ENCODE measurements around the gene ZNF641. TPM values are rescaled to one million over a fixed set of nuclear protein-coding genes. Genes with fewer than 3 reads are reported as not detected.

ZNF641 gene
- total and polyA plus RNA-seq, 2 donors from 2014 or later: 7.7 to 23.8 TPM

DNA sequence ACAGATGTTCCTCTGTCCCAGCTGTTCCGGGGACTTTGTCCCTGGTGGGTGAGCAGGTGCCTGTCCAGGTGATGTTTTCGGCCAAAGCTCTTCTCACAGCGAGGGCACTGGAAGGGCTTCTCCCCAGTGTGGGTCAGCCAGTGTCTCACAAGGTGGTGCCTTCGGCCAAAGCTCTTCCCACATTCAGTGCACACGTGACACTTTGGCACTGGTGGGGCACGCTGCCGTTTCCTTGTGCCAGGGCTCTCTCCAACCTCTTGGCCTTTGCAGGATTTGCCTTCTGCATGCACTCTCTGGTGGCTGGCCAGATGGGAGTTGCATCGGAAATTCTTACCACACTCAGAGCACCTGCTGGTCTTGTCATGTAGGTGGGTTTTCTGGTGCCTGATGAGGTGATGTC is 7.7 kb downstream of the ZNF641 start:
- TF ChIP-seq, protein P1, sequence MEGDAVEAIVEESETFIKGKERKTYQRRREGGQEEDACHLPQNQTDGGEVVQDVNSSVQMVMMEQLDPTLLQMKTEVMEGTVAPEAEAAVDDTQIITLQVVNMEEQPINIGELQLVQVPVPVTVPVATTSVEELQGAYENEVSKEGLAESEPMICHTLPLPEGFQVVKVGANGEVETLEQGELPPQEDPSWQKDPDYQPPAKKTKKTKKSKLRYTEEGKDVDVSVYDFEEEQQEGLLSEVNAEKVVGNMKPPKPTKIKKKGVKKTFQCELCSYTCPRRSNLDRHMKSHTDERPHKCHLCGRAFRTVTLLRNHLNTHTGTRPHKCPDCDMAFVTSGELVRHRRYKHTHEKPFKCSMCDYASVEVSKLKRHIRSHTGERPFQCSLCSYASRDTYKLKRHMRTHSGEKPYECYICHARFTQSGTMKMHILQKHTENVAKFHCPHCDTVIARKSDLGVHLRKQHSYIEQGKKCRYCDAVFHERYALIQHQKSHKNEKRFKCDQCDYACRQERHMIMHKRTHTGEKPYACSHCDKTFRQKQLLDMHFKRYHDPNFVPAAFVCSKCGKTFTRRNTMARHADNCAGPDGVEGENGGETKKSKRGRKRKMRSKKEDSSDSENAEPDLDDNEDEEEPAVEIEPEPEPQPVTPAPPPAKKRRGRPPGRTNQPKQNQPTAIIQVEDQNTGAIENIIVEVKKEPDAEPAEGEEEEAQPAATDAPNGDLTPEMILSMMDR (IDR thresholded peaks at IDR 0.05; ENCODE audit: borderline replicate concordance, extremely low read depth, insufficient read depth): no peak
- FAIRE-seq (no peak), DNase-seq (no peak)
- intact Hi-C loops (cut with DNase I): no loop called here
- Histone ChIP-seq H3K36me3 (ENCODE audit: control insufficient read depth in 2 of 3, insufficient read depth in 3 of 3, low read length in 3 of 3) (peaks cover 7 to 44% (median 35%) of the 10 kb centered on the region in 3 donors), H3K27ac (ENCODE audit: low read depth in 2 of 2, low read length in 2 of 2) (no peak overlapping the region), H3K4me3 (ENCODE audit: low read length in 3 of 3) (no peak overlapping the region), H3K4me1 (ENCODE audit: control insufficient read depth in 2 of 3, insufficient read depth in 2 of 3, low read depth in 1 of 3, low read length in 3 of 3) (no peaks in the 10 kb centered on the region), H3K27me3 (ENCODE audit: control insufficient read depth, insufficient read depth, low read length) (no peaks in the 10 kb centered on the region), H3K9ac (ENCODE audit: low read length in 3 of 3) (no peak overlapping the region), H3K9me3 (ENCODE audit: control insufficient read depth in 2 of 3, insufficient read depth in 1 of 3, low read length in 3 of 3) (no peaks in the 10 kb centered on the region)

DNA sequence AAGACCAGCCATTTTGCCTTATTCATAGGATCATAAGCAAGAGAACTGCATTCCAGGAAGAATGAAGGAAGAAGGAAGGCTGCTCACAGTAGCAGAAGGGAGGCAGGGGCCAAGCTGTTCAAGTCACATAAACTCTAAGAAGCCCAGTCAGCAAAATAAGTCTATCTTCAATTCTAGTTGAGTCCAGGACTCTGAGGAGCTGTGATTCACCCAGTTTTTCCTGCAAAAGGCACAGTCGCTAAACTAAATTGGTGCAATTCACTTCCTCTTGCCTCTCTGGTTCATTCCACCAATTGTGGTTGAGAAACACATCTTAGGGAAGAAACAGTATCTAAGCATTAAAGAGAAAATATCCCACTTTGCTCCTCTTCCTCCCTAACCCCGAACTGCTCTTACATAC is 9.8 kb downstream of the ZNF641 start:
- Histone ChIP-seq H3K4me1 (ENCODE audit: control insufficient read depth in 2 of 3, insufficient read depth in 2 of 3, low read depth in 1 of 3, low read length in 3 of 3) (no peaks in the 10 kb centered on the region), H3K4me3 (ENCODE audit: low read length in 3 of 3) (no peak overlapping the region), H3K36me3 (ENCODE audit: control insufficient read depth in 2 of 3, insufficient read depth in 3 of 3, low read length in 3 of 3) (peaks cover 2 to 25% (median 18%) of the 10 kb centered on the region in 3 donors), H3K27me3 (ENCODE audit: control insufficient read depth, insufficient read depth, low read length) (no peaks in the 10 kb centered on the region), H3K9ac (ENCODE audit: low read length in 3 of 3) (no peak overlapping the region), H3K9me3 (ENCODE audit: control insufficient read depth in 2 of 3, insufficient read depth in 1 of 3, low read length in 3 of 3) (no peaks in the 10 kb centered on the region), H3K27ac (ENCODE audit: low read depth in 2 of 2, low read length in 2 of 2) (no peak overlapping the region)
- FAIRE-seq: no peak
- TF ChIP-seq, protein P1 (IDR thresholded peaks at IDR 0.05; ENCODE audit: borderline replicate concordance, extremely low read depth, insufficient read depth): no peak
- DNase-seq: no peak
- intact Hi-C loops (cut with DNase I): no loop called here

DNA sequence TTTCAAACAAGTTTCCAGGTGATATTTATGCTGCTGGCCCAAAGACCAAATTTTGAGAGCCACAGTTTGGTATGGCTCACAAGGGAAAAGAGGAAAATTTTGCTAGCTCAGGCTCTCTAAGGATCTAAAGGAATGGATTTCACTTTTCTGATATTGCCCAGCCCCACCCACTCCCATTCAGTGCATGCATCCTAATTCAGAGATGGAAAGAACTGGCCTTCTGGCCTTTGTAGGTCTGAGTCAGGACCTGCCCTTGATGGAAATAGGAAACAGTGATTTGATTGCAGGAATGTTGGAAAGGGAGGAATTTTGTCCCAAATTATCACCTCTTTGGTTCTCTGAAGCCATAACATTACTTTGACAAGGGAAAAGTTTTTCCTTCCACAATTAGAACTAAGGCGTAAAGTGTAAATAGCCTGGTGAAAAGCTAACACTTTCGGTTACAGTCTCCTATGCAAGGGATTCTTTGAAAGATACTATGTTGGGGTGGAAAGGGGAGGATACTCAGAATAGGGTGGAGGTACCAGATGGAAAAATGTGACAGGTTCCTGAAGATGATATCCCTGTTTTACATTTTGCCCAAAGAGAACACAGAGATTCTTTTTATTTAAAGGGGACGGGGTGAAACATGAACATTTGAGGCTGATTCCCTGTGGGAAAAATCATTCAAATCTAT is 11.1 kb downstream of the ZNF641 start:
- Histone ChIP-seq H3K4me1 (ENCODE audit: control insufficient read depth in 2 of 3, insufficient read depth in 2 of 3, low read depth in 1 of 3, low read length in 3 of 3) (no peaks in the 10 kb centered on the region), H3K9ac (ENCODE audit: low read length in 3 of 3) (no peak overlapping the region), H3K9me3 (ENCODE audit: control insufficient read depth in 2 of 3, insufficient read depth in 1 of 3, low read length in 3 of 3) (no peaks in the 10 kb centered on the region), H3K27me3 (ENCODE audit: control insufficient read depth, insufficient read depth, low read length) (no peaks in the 10 kb centered on the region), H3K27ac (ENCODE audit: low read depth in 2 of 2, low read length in 2 of 2) (no peak overlapping the region), H3K4me3 (ENCODE audit: low read length in 3 of 3) (no peak overlapping the region), H3K36me3 (ENCODE audit: control insufficient read depth in 2 of 3, insufficient read depth in 3 of 3, low read length in 3 of 3) (peaks cover 2 to 12% (median 12%) of the 10 kb centered on the region in 3 donors)
- DNase-seq: no peak
- TF ChIP-seq, protein P1 (IDR thresholded peaks at IDR 0.05; ENCODE audit: borderline replicate concordance, extremely low read depth, insufficient read depth): no peak
- no peak for FAIRE-seq
- intact Hi-C loops (cut with DNase I): no loop called here

DNA sequence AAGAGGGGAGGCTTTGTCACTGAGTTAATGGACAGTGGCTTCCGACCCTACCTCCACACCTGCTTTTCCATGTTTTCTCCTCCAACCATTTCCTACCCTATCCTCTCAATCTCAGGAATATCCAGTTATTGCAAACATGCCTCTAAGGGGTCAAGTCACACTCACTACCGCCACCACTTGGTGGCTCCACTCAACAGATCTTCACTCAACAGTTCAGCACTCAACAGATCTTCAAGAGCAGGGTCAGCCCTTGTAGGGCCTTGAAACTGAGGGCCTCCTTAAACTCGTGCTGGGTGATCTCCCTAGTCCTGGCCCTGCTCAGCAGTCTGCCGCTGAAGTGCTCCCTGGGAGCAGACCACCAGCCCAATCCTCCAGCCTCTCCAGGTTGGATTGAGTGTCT is 14.2 kb downstream of the ZNF641 start:
- no peak overlapping the region for H3K4me3 ChIP-seq (ENCODE audit: low read length in 3 of 3)
- TF ChIP-seq, protein P1 (IDR thresholded peaks at IDR 0.05; ENCODE audit: borderline replicate concordance, extremely low read depth, insufficient read depth): no peak
- intact Hi-C loops (cut with DNase I): no loop called here
- H3K27ac ChIP-seq (ENCODE audit: low read depth in 2 of 2, low read length in 2 of 2): no peak overlapping the region
- no peaks in the 10 kb centered on the region for H3K9me3 ChIP-seq (ENCODE audit: control insufficient read depth in 2 of 3, insufficient read depth in 1 of 3, low read length in 3 of 3)
- FAIRE-seq (no peak), DNase-seq (no peak)
- no peak overlapping the region for H3K9ac ChIP-seq (ENCODE audit: low read length in 3 of 3)
- no peaks in the 10 kb centered on the region for H3K27me3 ChIP-seq (ENCODE audit: control insufficient read depth, insufficient read depth, low read length)
- H3K36me3 ChIP-seq (ENCODE audit: control insufficient read depth in 2 of 3, insufficient read depth in 3 of 3, low read length in 3 of 3): no peaks in the 10 kb centered on the region
- H3K4me1 ChIP-seq (ENCODE audit: control insufficient read depth in 2 of 3, insufficient read depth in 2 of 3, low read depth in 1 of 3, low read length in 3 of 3): no peaks in the 10 kb centered on the region
